ENCODE results near the gene TRIB2.

TRIB2 gene

GRCh38 chr2:12737738-12738485 is 21.2 kb downstream of the TRIB2 start:
- no peak for DNase-seq (ENCODE audit: low read depth in 1 of 2, low spot score in 1 of 2)

- DNase-seq (ENCODE audit: low read depth in 1 of 2, low spot score in 1 of 2): no peak
Observed at GRCh38 chr2:12739721-12740254, 23.1 kb downstream of the TRIB2 start.

DNA sequence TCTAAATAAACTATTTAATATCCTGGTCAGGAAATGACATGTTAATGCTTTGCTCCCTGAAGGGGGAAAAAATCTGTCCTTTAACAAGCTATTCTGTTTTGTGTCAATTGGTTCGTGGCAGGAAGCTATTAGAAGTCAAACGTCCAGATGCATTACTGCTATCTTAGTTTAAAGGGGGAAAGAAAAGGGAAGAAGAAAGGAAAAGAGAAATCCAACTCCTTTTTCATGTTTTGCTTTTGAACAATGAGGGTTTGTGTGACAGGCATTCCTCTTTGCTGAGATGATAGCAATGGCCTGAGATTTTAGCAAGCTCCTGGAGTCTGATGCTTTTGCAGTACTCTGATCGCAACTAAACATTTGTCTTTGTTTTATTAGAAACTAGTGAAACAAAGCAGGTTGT is 24.6 kb downstream of the TRIB2 start:
- DNase-seq (ENCODE audit: low read depth in 1 of 2, low spot score in 1 of 2): no peak

GRCh38 chr2:12742891-12743290 is 26.2 kb downstream of the TRIB2 start:
- DNase-seq (ENCODE audit: low read depth in 1 of 2, low spot score in 1 of 2): no peak

- DNase-seq (ENCODE audit: low read depth in 1 of 2, low spot score in 1 of 2): no peak
Observed at GRCh38 chr2:12750166-12750905, 33.6 kb downstream of the TRIB2 start.

DNA sequence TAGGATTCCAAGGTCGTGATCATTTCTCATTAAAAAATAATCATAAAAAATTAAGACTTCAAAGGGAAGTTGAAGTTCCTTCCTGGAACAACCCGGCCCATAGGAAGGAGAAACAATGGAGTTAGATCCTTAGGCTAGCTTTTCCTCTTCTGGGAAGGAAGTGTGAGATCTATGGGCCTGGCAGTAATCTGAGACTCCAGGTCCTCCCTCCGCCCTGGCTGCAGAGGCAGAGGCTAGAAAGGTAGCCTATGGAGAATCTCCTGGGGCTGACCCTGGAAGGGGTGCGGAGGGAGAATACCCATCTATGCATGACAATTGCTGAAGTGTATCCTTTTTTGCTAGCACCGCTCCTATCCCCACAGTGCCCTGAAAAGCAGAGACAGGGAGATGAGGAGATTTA is 37.9 kb downstream of the TRIB2 start:
- DNase-seq (ENCODE audit: low read depth in 1 of 2, low spot score in 1 of 2): no peak

- no peak for DNase-seq (ENCODE audit: low read depth in 1 of 2, low spot score in 1 of 2)
Observed at GRCh38 chr2:12755384-12755783, 38.6 kb downstream of the TRIB2 start.

- DNase-seq (ENCODE audit: low read depth in 1 of 2, low spot score in 1 of 2): no peak
Observed at GRCh38 chr2:12759248-12759647, 42.5 kb downstream of the TRIB2 start.

DNA sequence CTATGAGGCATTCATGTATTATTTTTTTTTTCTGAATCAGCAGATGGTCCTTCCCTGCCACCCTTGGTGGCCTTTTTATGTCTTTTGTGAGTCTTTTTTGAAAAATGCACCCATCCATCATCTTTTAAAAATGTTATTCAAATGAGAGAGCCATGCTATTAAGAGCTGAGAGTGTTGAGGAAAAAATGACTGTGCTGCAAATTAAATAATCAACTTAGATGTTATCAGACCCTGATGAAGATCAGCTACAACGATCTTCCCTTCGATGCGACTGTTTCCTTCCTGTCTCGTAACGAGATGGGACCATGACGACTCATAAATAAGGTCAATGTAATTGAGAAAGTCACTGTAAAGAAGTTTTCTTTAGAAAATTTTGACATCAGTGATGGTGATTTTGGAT is 44.4 kb downstream of the TRIB2 start:
- no peak for DNase-seq (ENCODE audit: low read depth in 1 of 2, low spot score in 1 of 2)

DNA sequence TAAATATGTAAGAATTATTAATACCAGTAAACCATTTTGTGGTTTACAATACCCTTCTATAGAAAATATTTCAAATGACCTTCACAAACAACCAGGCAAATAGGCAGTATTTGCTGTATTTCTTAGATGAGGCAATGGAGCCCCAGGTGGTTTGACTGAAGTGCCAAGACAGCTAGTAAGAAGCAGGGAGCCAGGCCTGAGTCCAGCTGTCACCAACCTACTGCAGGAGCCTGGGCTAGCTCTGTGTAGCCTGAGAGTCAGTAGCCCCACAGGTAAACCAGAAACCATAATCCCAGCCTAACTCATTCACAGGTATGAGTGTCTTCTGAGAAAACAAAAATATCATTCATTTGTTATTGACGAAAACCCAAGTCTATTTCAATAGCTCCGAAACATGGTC is 45.6 kb downstream of the TRIB2 start:
- no peak for DNase-seq (ENCODE audit: low read depth in 1 of 2, low spot score in 1 of 2)

GRCh38 chr2:12762976-12763375 is 46.2 kb downstream of the TRIB2 start:
- DNase-seq (ENCODE audit: low read depth in 1 of 2, low spot score in 1 of 2): no peak

GRCh38 chr2:12763486-12763885 is 46.8 kb downstream of the TRIB2 start:
- DNase-seq (ENCODE audit: low read depth in 1 of 2, low spot score in 1 of 2): no peak

GRCh38 chr2:12764075-12764730 is 47.5 kb downstream of the TRIB2 start:
- no peak for DNase-seq (ENCODE audit: low read depth in 1 of 2, low spot score in 1 of 2)

DNA sequence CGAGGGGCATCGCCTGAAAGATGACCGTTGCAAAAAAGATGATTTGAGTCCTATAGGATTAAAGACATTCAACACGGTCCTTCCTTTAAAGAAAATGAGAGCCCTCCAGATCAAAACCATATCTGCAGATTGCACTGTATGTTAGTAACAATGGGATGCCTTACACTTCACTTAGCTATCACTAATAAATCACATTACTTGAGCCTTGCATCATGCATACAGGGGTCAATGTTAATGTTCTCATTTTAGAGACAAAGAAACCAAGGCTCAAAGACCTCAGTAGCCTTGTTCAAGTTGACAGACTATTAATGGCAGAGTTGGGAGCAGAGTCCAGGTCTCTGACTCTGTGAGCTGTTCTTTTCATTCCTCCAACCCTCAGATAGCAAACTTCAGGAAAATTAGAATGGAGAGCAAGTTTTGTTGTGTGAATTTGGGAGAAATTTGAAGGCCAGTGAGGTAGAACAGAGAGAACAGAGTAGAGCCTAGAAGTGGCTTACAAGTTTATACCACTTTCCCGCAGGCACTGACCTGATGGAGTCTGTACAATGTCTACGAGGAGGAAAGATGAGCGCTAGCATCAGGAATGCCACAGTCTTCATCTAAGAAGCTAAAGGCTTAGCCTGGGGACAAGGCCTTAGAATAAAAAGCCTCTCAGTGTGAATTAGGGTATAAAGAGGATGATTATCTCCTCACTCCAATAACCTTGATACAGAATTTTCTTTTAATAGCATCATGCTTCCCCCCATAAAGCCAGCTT is 48.3 kb downstream of the TRIB2 start:
- DNase-seq (ENCODE audit: low read depth in 1 of 2, low spot score in 1 of 2): no peak

DNA sequence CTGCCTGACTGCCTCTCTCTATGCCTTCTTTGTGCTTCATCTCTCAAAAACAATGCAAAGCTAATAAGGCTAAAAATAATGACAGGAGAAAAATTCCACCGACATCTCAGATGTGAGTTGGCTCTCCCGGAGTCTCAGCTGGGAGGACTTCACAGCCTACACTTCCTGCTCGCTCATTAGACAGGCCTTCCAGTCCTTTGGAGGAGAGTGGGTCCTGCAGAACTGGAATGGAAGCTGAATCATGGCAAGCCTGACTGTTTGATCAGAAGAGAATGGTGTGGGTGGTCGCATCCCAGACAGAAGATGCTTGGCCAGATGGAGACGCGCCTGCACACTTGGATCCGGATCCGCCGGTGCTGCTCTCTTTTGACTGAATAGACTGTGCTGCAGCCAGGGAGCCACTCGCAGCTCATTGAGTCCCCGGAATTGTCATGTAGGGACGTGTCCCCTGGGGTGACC is 49.7 kb downstream of the TRIB2 start:
- DNase-seq (ENCODE audit: low read depth in 1 of 2, low spot score in 1 of 2): no peak

GRCh38 chr2:12767541-12767940 is 50.8 kb downstream of the TRIB2 start:
- DNase-seq (ENCODE audit: low read depth in 1 of 2, low spot score in 1 of 2): no peak

DNA sequence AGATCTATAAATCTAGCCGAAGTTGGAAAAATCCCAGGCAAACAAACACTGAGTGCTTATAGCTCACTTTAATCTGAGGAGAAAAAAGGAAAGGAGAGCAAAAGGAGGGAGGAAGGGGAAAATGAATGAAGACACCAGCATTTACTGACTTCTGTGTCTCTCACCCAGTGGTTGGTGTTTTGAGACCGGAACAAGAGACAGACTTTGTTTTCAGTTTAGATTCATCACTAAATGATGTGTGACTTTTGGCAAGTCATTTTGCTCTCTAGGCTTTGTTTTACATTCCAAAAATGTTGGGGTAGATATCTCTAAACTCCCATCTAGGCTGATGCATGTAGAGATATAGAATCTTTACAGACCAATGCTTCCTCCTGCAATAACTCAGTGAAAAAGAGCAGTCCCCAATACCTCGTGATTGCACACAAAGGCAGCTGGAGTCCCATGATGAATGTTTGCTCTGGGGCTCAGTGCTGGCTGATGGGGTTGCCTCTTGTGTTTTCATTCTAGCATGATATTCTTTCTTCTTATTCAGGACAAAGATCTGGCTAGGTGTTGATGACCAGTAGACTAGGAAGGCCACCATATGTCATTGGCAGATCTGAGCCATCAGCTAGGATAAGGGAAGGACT is 51.4 kb downstream of the TRIB2 start:
- DNase-seq (ENCODE audit: low read depth in 1 of 2, low spot score in 1 of 2): no peak

GRCh38 chr2:12769492-12770105 is 52.9 kb downstream of the TRIB2 start:
- DNase-seq (ENCODE audit: low read depth in 1 of 2, low spot score in 1 of 2): no peak

- no peak for DNase-seq (ENCODE audit: low read depth in 1 of 2, low spot score in 1 of 2)
Observed at GRCh38 chr2:12770300-12770968, 53.7 kb downstream of the TRIB2 start.

DNA sequence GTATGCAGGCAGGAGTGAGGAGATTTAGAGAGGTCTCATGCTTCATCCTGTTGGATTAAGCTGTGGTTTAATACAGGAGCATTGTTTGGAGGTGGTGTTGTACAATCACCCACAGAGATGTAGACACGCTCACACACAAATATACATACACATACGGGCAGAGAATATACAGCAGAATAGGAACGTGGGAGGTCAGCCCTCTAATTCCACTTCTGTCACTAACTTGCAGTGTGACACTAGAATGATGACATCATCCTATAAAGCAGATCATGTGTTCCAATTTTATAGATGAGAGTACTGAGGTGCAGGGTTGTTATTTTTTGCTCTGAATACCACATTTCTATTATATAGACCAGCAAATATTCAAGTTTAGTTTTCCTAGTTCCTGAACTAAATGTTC is 54.4 kb downstream of the TRIB2 start:
- DNase-seq (ENCODE audit: low read depth in 1 of 2, low spot score in 1 of 2): no peak
